DND-41 (cell line): ENCODE results near the gene PRR13.
"Not testable (repeated sequence)": the region's sequence is repeated elsewhere in the genome, so short reads cannot be mapped to it uniquely, and the experiment has no call there.

Source experiments
- ATAC-seq: fragments of 200-7000 bp; cut with Tn5 transposase; 3 replicates; pipeline ENCODE4 v1.9.1; 2021; ENCODE audit warnings: low read depth; ENCODE audit not compliant: insufficient read depth
- DNase-seq: peaks from one replicate; pipeline ENCODE4 v3.0.0-alpha.2; 2020
- H2AFZ ChIP-seq: 2 replicates; pipeline ENCODE4 v1.6.0; 2012; ENCODE audit warnings: low read depth, low read length
- H3K27ac ChIP-seq: 2 replicates; pipeline ENCODE4 v1.5.1; 2012; ENCODE audit warnings: low read length, inconsistent platforms
- H3K27me3 ChIP-seq: fragments of 200-600 bp; sonication (generic); 2 replicates; pipeline ENCODE4 v1.6.0; 2012; ENCODE audit warnings: low read length, mild to moderate bottlenecking, inconsistent platforms; ENCODE audit not compliant: insufficient read depth, poor library complexity
- H3K36me3 ChIP-seq: 2 replicates; pipeline ENCODE4 v1.5.1; 2012; ENCODE audit warnings: low read length, inconsistent platforms; ENCODE audit not compliant: insufficient read depth
- H3K4me1 ChIP-seq: 2 replicates; pipeline ENCODE4 v1.5.1; 2012; ENCODE audit warnings: mild to moderate bottlenecking, low read length; ENCODE audit not compliant: insufficient read depth
- H3K4me2 ChIP-seq: 2 replicates; pipeline ENCODE4 v1.6.0; 2012; ENCODE audit warnings: mild to moderate bottlenecking, moderate library complexity, low read length, inconsistent platforms; ENCODE audit not compliant: insufficient read depth
- H3K4me3 ChIP-seq, 2 experiments: fragments of 200-600 bp in 1 of 2; shearing (Covaris generic) in 1 of 2; 2 replicates each; pipeline ENCODE4 v1.5.1; 2012 to 2016; ENCODE audit warnings: inconsistent platforms in 2 of 2, low read length in 2 of 2, mild to moderate bottlenecking in 2 of 2, low read depth in 1 of 2, moderate library complexity in 1 of 2
- H3K79me2 ChIP-seq: 2 replicates; pipeline ENCODE4 v1.6.0; 2012; ENCODE audit warnings: low read length, inconsistent platforms; ENCODE audit not compliant: insufficient read depth
- H3K9ac ChIP-seq: 2 replicates; pipeline ENCODE4 v1.6.0; 2012; ENCODE audit warnings: low read depth, mild to moderate bottlenecking, inconsistent platforms, low read length, moderate library complexity
- H3K9me3 ChIP-seq: 2 replicates; pipeline ENCODE4 v1.5.1; 2012; ENCODE audit warnings: low read length, moderate library complexity, mild to moderate bottlenecking, inconsistent platforms; ENCODE audit not compliant: insufficient read depth, severe bottlenecking
- H4K20me1 ChIP-seq: 2 replicates; pipeline ENCODE4 v1.6.0; 2012; ENCODE audit warnings: low read length; ENCODE audit not compliant: insufficient read depth
- CTCF ChIP-seq: IDR thresholded peaks from 2 replicates; pipeline ENCODE4 v1.5.1; 2012; ENCODE audit warnings: borderline replicate concordance, low read length, moderate library complexity, mild to moderate bottlenecking; ENCODE audit not compliant: poor library complexity, severe bottlenecking; ENCODE audit errors: extremely low read depth
- EZH2 ChIP-seq: IDR thresholded peaks from 3 replicates; pipeline ENCODE4 v1.6.1; 2012; ENCODE audit warnings: borderline replicate concordance, low read depth, mild to moderate bottlenecking, moderate library complexity, low read length, inconsistent platforms; ENCODE audit not compliant: severe bottlenecking

PRR13 gene

GRCh38 chr12:53441040-53441833, at the start of gene PRR13:
Gene PRR13, plus strand, starts transcription at chr12:53441734. Its CDS starts 981 bp downstream, at chr12:53442715.
- DNase-seq (peak; percentile 99), ATAC-seq (peak; percentile 98)
- Histone ChIP-seq H3K79me2 (peaks cover 34% of the 10 kb centered on the region), H2AFZ (peak within 1 kb of the TSS; percentile 94), H3K4me1 (peaks cover 41% of the 10 kb centered on the region), H3K36me3 (peaks cover 19% of the 10 kb centered on the region), H3K9me3 (no peaks in the 10 kb centered on the region), H3K9ac (peak within 1 kb of the TSS; percentile 63), H3K4me3 (peak within 1 kb of the TSS; percentile 42 to 72; a peak in 3 of 4 replicates), H3K4me2 (peak within 1 kb of the TSS; percentile 75), H3K27ac (peak within 1 kb of the TSS; percentile 92), H4K20me1 (peaks cover 3% of the 10 kb centered on the region; the same call in 1 of the 2 replicates), H3K27me3 (no peaks in the 10 kb centered on the region)
- TF ChIP-seq EZH2 (no peak), CTCF (no peak)

GRCh38 chr12:53399896-53400295, 41.6 kb upstream of the PRR13 start:
- DNase-seq (no peak), ATAC-seq (no peak)
- TF ChIP-seq EZH2 = no peak
- TF ChIP-seq CTCF = no peak
- Histone ChIP-seq H3K9ac (no peak overlapping the region), H3K4me1 (no peaks in the 10 kb centered on the region), H3K36me3 (peaks cover 34% of the 10 kb centered on the region), H3K4me3 (no peak overlapping the region), H4K20me1 (peaks cover 4% of the 10 kb centered on the region; the same call in 1 of the 2 replicates), H3K79me2 (peaks cover 87% of the 10 kb centered on the region), H3K27ac (no peak overlapping the region), H3K4me2 (no peak overlapping the region), H2AFZ (no peak overlapping the region), H3K9me3 (no peaks in the 10 kb centered on the region), H3K27me3 (no peaks in the 10 kb centered on the region)

GRCh38 chr12:53402351-53402750, 39.2 kb upstream of the PRR13 start:
- not testable (repeated sequence) for H3K9me3 ChIP-seq, H3K4me3 ChIP-seq, H3K27me3 ChIP-seq, H3K9ac ChIP-seq, H3K4me1 ChIP-seq, DNase-seq, H4K20me1 ChIP-seq, ATAC-seq, H3K4me2 ChIP-seq, H3K27ac ChIP-seq, H2AFZ ChIP-seq
- Histone ChIP-seq H3K79me2 (peaks cover 80% of the 10 kb centered on the region), H3K36me3 (peaks cover 45% of the 10 kb centered on the region)

- H3K9me3 ChIP-seq = no peaks in the 10 kb centered on the region
- H3K9ac ChIP-seq = no peak overlapping the region
- no peaks in the 10 kb centered on the region for H3K27me3 ChIP-seq
- no peak for TF ChIP-seq EZH2
- no peak for TF ChIP-seq CTCF
- DNase-seq = no peak
- H3K79me2 ChIP-seq = peaks cover 75% of the 10 kb centered on the region
- no peak overlapping the region for H3K4me3 ChIP-seq
- H3K4me1 ChIP-seq = no peaks in the 10 kb centered on the region
- H3K27ac ChIP-seq = no peak overlapping the region
- H2AFZ ChIP-seq = no peak overlapping the region
- peaks cover 45% of the 10 kb centered on the region for H3K36me3 ChIP-seq
- no peak for ATAC-seq
- H4K20me1 ChIP-seq = peaks cover 5% of the 10 kb centered on the region; the same call in 1 of the 2 replicates
- no peak overlapping the region for H3K4me2 ChIP-seq
Observed at GRCh38 chr12:53402871-53403270, 38.7 kb upstream of the PRR13 start.
